Caco-2 (cell line): ENCODE measurements around the gene C1QTNF8. TPM values are rescaled to one million over a fixed set of nuclear protein-coding genes. Genes with fewer than 3 reads are reported as not detected.

Experiments
- BruUV-seq: library from RNA; stranded (reverse); fragments of 400-500 nt; replicated peaks from 2 replicates; lab custom pipeline; 2021; lab: Mats Ljungman, UMichigan
- CTCF ChIA-PET: fragments of 300-600 bp; sonication (Branson Sonifier 250); formaldehyde crosslinking; loops from one replicate; lab custom pipeline; 2022; ENCODE audit warnings: antibody characterized with exemption; lab: Charles Lee
- POLR2A ChIA-PET: fragments of 300-600 bp; sonication (Branson Sonifier 250); formaldehyde crosslinking; loops from one replicate; lab custom pipeline; 2022; ENCODE audit warnings: antibody characterized with exemption; lab: Charles Lee
- DNase-seq, 2 experiments: peaks; one replicate each; pipeline versions ENCODE4 v3.0.0 to v3.0.0-alpha.2; 2020 to 2022
- H3K27me3 ChIP-seq: replicated peaks from 2 replicates; pipeline ENCODE4 v1.6.0; 2011; ENCODE audit warnings: low read length; ENCODE audit not compliant: control insufficient read depth, insufficient read depth
- H3K36me3 ChIP-seq: 2 replicates; pipeline ENCODE4 v1.5.1; 2011; ENCODE audit warnings: low read length; ENCODE audit not compliant: control insufficient read depth, insufficient read depth
- H3K4me1 ChIP-seq: fragments of 250-450 bp; sonication (Bioruptor Pico); 2 replicates; pipeline ENCODE4 v1.5.1; 2020; ENCODE audit warnings: mild to moderate bottlenecking
- H3K4me3 ChIP-seq: 2 replicates; pipeline ENCODE4 v1.5.1; 2011; ENCODE audit warnings: low read depth, mild to moderate bottlenecking, control low read depth, low read length
- H3K9me3 ChIP-seq: fragments of 250-450 bp; sonication (Bioruptor Pico); 2 replicates; pipeline ENCODE4 v1.5.1; 2020; ENCODE audit warnings: mild to moderate bottlenecking, moderate library complexity
- H3K27ac Mint-ChIP-seq: one replicate; pipeline ENCODE4 v1.8.0; 2022; ENCODE audit warnings: mixed read lengths; ENCODE audit not compliant: unreplicated experiment
- H3K27me3 Mint-ChIP-seq: one replicate; pipeline ENCODE4 v1.8.0; 2022; ENCODE audit warnings: mixed read lengths; ENCODE audit not compliant: insufficient read depth, unreplicated experiment
- H3K36me3 Mint-ChIP-seq: one replicate; pipeline ENCODE4 v1.8.0; 2022; ENCODE audit warnings: mild to moderate bottlenecking, mixed read lengths; ENCODE audit not compliant: insufficient read depth, unreplicated experiment
- H3K4me1 Mint-ChIP-seq: one replicate; pipeline ENCODE4 v1.8.0; 2022; ENCODE audit warnings: low read depth, mixed read lengths; ENCODE audit not compliant: unreplicated experiment
- H3K4me3 Mint-ChIP-seq: one replicate; pipeline ENCODE4 v1.8.0; 2022; ENCODE audit warnings: mild to moderate bottlenecking, moderate library complexity, mixed read lengths; ENCODE audit not compliant: unreplicated experiment
- H3K9me3 Mint-ChIP-seq: one replicate; pipeline ENCODE4 v1.8.0; 2022; ENCODE audit warnings: mixed read lengths; ENCODE audit not compliant: unreplicated experiment
- intact Hi-C: fragments of 100-400 bp; cut with micrococcal nuclease; formaldehyde crosslinking; loops from one replicate; pipeline ENCODE4 v1.10.0; 2022; ENCODE audit not compliant: unreplicated experiment
- total RNA-seq: library from RNA; stranded (reverse); gene quantifications from 2 replicates; pipeline ENCODE4 v1.2.3, GENCODE V29; 2022
- TF ChIP-seq, protein P1 (sequence below), 2 experiments: fragments of 200-600 bp in 1 of 2; IDR thresholded peaks; 1 replicate in 1 of 2; 2 replicates in 1 of 2; pipeline versions ENCODE4 v1.5.1 to v1.8.0; 2011 to 2022; ENCODE audit warnings: antibody characterized with exemption in 1 of 2, control low read depth in 1 of 2, inconsistent platforms in 1 of 2, low read depth in 1 of 2, low read length in 1 of 2, mild to moderate bottlenecking in 1 of 2, moderate library complexity in 1 of 2; ENCODE audit not compliant: insufficient read depth in 1 of 2, severe bottlenecking in 1 of 2, unreplicated experiment in 1 of 2

The C1QTNF8 gene
- total RNA-seq, 1 experiment from 2014 or later: not detected

GRCh38 chr16:1090620-1091587 is 5.1 kb downstream of the C1QTNF8 start:
- TF ChIP-seq, protein P1, sequence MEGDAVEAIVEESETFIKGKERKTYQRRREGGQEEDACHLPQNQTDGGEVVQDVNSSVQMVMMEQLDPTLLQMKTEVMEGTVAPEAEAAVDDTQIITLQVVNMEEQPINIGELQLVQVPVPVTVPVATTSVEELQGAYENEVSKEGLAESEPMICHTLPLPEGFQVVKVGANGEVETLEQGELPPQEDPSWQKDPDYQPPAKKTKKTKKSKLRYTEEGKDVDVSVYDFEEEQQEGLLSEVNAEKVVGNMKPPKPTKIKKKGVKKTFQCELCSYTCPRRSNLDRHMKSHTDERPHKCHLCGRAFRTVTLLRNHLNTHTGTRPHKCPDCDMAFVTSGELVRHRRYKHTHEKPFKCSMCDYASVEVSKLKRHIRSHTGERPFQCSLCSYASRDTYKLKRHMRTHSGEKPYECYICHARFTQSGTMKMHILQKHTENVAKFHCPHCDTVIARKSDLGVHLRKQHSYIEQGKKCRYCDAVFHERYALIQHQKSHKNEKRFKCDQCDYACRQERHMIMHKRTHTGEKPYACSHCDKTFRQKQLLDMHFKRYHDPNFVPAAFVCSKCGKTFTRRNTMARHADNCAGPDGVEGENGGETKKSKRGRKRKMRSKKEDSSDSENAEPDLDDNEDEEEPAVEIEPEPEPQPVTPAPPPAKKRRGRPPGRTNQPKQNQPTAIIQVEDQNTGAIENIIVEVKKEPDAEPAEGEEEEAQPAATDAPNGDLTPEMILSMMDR (IDR thresholded peaks at IDR 0.05; ENCODE audit: insufficient read depth in 1 of 2, low read depth in 1 of 2, low read length in 1 of 2, severe bottlenecking in 1 of 2, unreplicated experiment in 1 of 2): no peak
- intact Hi-C loops: no loop called here
- H3K9me3 Mint-ChIP-seq: peaks cover under 1% of the 10 kb centered on the region
- H3K4me1 ChIP-seq: peaks cover 30% of the 10 kb centered on the region
- H3K36me3 Mint-ChIP-seq: peaks cover 9% of the 10 kb centered on the region
- BruUV-seq: no TSS peak
- POLR2A ChIA-PET: no interaction called here
- H3K36me3 ChIP-seq: no peaks in the 10 kb centered on the region
- DNase-seq: peak; percentile 54 to 90
- CTCF ChIA-PET: interaction anchor here (1.1 kb wide), 1 partner anchor 33 kb away, joined by 3 read pairs; no protein-coding TSS in a partner anchor
- peak overlapping the region; percentile 55 for H3K4me3 ChIP-seq
- no peaks in the 10 kb centered on the region for H3K9me3 ChIP-seq
- H3K27me3 ChIP-seq: no peaks in the 10 kb centered on the region
- no peaks in the 10 kb centered on the region for H3K27me3 Mint-ChIP-seq
- H3K4me3 Mint-ChIP-seq: peak overlapping the region; percentile 78
- H3K27ac Mint-ChIP-seq: peak overlapping the region; percentile 50
- H3K4me1 Mint-ChIP-seq: no peaks in the 10 kb centered on the region

- Mint-ChIP-seq H3K9me3 (peaks cover 9% of the 10 kb centered on the region), H3K4me3 (peak overlapping the region; percentile 78), H3K36me3 (peaks cover 9% of the 10 kb centered on the region), H3K27ac (peak overlapping the region; percentile 50), H3K4me1 (no peaks in the 10 kb centered on the region), H3K27me3 (no peaks in the 10 kb centered on the region)
- ChIA-PET CTCF (interaction anchor here (1.1 kb wide), 1 partner anchor 32 kb away, joined by 3 read pairs; no protein-coding TSS in a partner anchor), POLR2A (no interaction called here)
- H3K36me3 ChIP-seq: no peaks in the 10 kb centered on the region
- H3K4me1 ChIP-seq: peaks cover 30% of the 10 kb centered on the region
- BruUV-seq: no TSS peak
- peaks cover under 1% of the 10 kb centered on the region; the same call in 1 of the 2 replicates for H3K9me3 ChIP-seq
- TF ChIP-seq, protein P1 (IDR thresholded peaks at IDR 0.05; ENCODE audit: insufficient read depth in 1 of 2, low read depth in 1 of 2, low read length in 1 of 2, severe bottlenecking in 1 of 2, unreplicated experiment in 1 of 2): peak; percentile 33 to 47
- intact Hi-C loops: no loop called here
- peak; percentile 90 to 91 for DNase-seq
- H3K27me3 ChIP-seq: no peaks in the 10 kb centered on the region
- peak overlapping the region; percentile 55 for H3K4me3 ChIP-seq
These were observed 6.0 kb downstream of the C1QTNF8 start for GRCh38 chr16:1089822-1090619.

GRCh38 chr16:1089439-1089821 is 6.6 kb downstream of the C1QTNF8 start:
- no peaks in the 10 kb centered on the region for H3K4me1 Mint-ChIP-seq
- H3K27ac Mint-ChIP-seq: no peak overlapping the region
- no TSS peak for BruUV-seq
- intact Hi-C loops: no loop called here
- CTCF ChIA-PET: interaction anchor here (0.6 kb wide), 1 partner anchor 108 kb away, joined by 3 read pairs; no protein-coding TSS in a partner anchor
- peaks cover 9% of the 10 kb centered on the region for H3K9me3 Mint-ChIP-seq
- H3K4me1 ChIP-seq: peaks cover 30% of the 10 kb centered on the region
- H3K9me3 ChIP-seq: peaks cover 3% of the 10 kb centered on the region; the same call in 1 of the 2 replicates
- POLR2A ChIA-PET: no interaction called here
- H3K27me3 Mint-ChIP-seq: no peaks in the 10 kb centered on the region
- DNase-seq: no peak
- H3K36me3 Mint-ChIP-seq: peaks cover 9% of the 10 kb centered on the region
- H3K36me3 ChIP-seq: no peaks in the 10 kb centered on the region
- H3K27me3 ChIP-seq: no peaks in the 10 kb centered on the region
- TF ChIP-seq, protein P1 (IDR thresholded peaks at IDR 0.05; ENCODE audit: insufficient read depth in 1 of 2, low read depth in 1 of 2, low read length in 1 of 2, severe bottlenecking in 1 of 2, unreplicated experiment in 1 of 2): no peak
- H3K4me3 Mint-ChIP-seq: peak overlapping the region; percentile 78
- peak overlapping the region; percentile 16; the same call in 1 of the 2 replicates for H3K4me3 ChIP-seq
